HG03378 (cell line): ENCODE data around the gene EPB41L5.
"Not testable (repeated sequence)": the region's sequence is repeated elsewhere in the genome, so short reads cannot be mapped to it uniquely, and the experiment has no call there.

ENCODE experiments used
- ATAC-seq: cut with Tn5 transposase; IDR thresholded peaks from one replicate; pipeline ENCODE4 v1.9.1; 2021; ENCODE audit warnings: mild to moderate bottlenecking, moderate library complexity; ENCODE audit not compliant: unreplicated experiment

Gene EPB41L5

DNA sequence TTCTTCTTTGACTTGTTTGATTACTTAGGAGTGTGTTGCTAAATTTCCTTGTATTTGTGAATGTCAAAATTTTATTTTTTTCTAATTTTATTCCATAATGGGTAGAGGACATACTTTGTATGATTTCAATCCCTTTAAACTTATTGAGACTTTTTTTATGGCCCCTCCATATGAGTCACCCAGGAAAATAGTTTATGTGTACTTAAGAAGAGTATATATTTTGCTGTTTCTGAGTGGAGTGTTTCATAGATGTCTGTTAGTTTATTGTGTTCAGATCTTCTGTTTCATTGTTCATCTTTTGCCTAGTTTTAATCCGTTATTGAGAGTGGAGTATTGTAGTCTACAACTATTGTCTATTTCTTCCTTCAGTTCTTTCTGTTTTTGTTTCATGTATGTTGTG is 81.9 kb downstream of the EPB41L5 start:
- no peak for ATAC-seq

DNA sequence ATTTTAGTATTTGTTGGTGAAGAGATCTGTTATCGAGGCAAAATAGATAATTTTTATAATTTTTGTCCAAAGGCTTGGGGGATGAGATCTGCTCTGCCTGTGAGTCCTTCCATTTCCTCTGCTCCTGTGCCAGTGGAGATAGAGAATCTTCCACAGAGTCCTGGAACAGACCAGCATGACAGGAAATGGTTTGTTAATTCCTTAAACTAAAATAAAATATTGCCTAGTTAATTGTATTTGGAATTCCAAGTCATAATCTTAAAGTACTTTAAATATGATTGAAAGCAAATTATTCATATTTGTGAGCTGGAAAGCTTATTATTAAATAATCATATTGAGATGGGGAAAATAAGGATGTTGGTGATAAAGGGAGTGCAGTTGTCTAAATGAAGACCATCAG is 87.8 kb downstream of the EPB41L5 start:
- no peak for ATAC-seq

DNA sequence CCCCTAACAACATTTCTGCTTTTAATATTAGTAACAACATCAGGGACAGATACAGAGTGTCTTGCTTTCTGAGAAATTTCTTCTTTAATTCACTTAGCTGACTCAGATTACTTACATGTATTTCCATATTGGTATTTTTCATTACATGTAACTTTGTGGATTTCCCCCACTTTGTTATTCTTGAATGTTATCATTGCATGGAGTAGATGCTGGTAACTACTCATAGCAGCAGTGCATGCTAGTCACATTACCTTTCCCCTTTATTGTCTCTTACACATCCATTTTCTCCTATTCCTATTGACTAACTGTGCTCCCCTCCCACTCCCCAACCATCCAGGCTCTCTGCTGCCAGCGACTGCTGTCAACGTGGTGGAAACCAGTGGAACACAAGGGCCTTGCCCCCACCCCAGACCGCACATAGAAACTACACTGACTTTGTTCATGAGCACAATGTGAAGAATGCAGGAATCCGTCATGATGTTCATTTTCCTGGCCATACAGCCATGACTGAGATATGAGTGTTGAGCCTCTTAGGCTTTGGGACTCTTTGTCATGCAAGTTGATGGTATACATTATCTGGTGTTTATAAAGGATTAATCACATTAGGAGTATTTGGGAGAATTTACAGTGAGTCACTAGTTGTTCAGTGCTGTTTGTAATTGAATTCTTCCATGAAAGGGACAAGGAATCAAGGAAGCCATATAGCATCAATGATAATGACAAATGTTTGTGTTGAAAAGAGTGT is 91.0 kb downstream of the EPB41L5 start:
- ATAC-seq: no peak

DNA sequence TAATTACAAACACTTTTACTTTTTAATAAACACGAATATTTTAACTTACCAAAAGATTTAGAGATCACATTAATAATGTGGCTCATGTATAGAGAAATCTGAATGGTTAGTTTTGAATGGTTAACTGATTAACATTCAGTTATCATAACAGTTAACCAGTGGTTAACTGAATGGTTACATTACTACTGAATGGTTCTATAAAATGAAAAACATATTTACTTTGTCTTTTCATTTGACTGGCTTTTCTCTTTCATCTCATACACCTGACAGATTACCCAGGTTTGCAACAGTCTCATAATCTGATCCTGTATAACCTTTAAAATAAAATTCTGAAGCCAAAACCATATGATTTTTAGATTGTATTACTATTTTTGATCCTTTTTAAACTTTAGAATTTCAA is 91.9 kb downstream of the EPB41L5 start:
- ATAC-seq: no peak

DNA sequence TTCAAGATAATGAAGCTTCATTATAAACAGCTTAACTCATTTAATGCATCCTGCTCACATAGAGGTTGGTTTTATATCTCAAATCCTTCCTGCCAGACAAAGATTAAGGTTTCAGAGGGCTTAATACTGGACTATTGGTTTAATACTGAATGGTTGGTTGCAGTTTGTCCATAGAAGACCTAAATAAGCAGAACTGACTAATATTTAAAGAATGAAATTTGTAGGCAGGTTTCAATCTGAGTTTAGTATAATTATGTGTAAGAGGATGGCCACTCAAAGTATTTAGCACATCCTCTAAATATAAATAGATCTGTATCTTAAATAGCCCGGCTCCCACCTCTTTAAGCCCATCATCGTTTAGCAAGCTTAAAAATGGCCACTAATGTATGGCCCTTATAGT is 92.5 kb downstream of the EPB41L5 start:
- peak; percentile 87 for ATAC-seq

DNA sequence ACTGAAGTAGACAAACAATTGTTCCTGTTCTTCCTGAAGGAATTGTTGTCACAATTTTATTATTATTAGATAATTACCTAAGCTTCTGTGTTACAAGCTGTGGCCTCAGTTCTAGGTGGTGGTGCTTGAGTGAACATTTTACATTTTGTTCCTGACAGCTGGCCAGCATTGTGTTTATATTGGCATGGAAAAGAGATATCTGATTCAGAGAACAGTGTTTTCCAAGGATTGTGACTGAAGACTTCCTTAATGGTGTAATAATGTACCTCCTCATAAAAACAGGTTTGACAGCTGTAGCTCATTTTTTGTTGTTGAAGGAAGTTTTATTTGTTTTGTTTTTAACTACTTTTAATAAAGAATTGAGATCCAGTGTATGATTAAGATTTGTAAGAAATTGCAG is 95.2 kb downstream of the EPB41L5 start:
- ATAC-seq: no peak

DNA sequence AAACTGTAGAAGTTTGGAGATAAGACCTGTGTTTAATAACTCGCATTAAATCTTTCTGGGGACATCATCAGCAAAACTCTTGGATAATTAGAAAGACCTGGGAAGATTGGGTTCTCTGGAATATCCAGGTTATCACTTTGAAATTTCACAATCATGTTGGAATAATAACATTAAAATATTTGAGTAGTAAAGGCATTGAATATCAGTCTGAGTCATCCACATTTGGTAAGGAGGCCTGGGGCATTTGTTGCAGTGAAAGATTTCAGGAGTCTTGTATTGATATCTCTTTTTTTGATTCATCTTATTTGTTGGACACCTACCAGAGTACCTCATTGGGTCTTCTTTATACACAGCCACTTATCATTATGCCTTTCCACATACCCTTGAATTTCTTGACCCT is 95.9 kb downstream of the EPB41L5 start:
- ATAC-seq: no peak

DNA sequence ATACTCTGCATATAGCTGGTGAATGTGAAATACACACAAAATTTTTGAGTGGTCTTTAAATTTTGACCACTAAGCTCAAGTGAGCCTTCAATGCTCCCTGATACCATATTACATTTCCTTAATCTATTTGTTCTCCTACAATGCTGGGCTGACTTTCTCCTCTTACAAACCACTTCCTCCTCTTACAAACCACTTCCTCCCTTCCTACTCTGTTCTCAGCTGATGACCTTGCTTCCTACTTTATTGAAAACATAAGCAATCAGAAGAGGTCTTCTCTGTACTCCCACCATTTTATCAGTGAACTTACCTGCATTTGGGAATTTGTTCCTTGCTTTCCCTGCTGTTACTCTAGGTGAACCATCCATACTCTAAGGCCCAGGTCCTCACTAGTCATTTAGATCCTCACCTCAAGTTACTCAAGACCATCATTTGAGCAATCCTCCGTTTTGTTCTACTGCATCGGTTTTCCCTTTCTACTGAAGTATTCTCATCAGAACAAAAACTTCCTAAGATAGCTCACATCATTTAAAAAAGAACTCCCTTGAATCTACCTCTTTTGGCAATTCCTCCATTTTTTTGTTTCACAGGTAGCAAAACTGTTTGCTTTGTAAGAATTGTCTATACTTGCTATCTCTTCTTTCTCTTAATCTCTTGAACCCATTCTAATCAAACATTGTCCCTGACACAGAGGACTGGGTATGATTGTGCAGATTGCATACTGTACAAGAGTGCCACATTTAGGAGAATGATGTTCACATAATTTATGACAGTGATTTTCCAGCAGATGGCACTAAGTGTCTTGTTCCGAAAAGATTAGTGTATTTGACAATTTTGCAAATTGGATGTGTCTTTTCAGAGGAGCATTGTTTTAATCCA is 96.5 kb downstream of the EPB41L5 start:
- ATAC-seq: no peak

DNA sequence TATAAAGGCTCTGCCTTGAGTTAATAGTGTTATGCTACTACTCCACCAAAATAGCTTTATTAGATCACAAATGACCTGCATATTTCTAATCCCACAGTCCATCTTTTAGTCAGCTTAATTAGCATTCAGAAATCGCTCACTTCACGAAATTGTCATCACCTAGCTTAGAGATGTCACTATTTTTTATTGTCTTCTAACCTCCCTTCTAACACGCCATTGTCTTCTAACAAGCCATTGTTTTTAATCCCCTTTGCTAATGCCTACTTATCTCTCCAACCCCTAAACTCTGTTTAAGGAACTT is 97.1 kb downstream of the EPB41L5 start:
- ATAC-seq: no peak

DNA sequence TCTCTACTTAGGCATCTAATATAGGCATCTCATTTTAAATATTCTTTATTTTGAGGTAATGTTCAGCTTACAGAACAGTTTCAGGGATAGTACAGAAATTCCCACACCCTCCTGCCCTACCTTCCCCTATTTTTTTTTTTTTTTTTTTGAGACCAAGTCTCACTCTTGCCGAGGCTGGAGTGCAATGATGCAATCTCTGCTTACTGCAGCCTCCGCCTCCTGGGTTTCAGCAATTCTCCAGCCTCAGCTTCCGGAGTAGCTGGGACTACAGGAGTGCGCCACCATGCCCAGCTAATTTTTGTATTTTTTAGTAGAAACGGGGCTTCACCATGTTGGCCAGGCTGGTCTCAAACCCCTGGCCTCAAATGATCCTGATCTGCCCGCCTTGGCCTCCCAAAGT is 97.6 kb downstream of the EPB41L5 start:
- no peak for ATAC-seq

DNA sequence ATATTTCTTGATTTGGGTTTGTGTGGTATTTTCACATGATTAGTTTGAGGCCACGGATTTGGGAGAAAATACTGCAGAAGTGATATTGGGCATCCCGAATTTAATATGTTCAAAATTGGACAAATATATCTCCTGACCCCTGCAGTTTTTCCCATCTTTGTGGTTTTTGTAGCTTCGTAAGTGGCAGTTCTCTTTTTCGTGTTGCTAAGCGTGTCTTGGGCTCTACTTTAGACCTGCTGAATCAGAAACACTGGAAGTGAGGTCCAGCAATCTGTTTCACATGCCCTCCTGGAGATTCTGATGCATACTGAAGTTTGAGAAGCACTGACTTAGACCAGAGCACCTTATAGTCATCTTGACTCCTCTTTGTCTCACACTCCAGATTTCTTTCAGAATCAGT is 98.3 kb downstream of the EPB41L5 start:
- no peak for ATAC-seq

DNA sequence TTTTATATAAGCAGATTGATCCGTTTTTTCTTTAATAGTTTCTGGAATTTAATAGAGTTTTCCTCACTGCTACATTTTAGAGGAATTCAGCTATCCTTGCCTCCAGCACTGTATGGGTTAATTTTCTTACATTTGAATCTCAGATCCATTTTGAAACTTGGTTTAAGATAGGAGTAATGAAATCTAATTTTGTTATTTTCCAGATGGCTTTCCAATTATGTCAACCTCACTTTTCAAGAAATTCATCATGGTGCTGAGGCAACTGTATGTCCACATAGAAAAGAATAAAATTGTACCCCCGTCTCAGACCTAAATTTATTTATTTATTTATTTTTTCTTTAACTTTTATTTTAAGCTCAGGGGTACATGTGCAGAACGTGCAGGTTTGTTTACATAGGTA is 105.1 kb downstream of the EPB41L5 start:
- ATAC-seq: no peak

DNA sequence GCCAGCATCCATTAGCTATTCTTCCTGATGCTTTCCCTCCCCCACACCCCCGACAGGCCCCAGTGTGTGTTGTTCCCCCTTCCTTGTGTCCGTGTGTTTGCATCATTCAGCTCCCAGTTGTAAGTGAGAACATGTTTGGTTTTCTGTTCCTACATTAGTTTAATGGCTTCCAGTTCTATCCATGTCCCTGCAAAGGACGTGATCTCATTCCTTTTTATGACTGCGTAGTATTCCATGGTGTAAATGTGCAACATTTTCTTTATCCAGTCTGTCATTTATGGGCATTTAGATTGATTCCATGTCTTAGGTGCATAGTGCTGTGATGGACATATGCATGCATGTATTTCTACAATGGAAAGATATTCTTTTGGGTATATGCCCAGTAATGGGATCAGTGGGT is 105.6 kb downstream of the EPB41L5 start:
- ATAC-seq: no peak

DNA sequence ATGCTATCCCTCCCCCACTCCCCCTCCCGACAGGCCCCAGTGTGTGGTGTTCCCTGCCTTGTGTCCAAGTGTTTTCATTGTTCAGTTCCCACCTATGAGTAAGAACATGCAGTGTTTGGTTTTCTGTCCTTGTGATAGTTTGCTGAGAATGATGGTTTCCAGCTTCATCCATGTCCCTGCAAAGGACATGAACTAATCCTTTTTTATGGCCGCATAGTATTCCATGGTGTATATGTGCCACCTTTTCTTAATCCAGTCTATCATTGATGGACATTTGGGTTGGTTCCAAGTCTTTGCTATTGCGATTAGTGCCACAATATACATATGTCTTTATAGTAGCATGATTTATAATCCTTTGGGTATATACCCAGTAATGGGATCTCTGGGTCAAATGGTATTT is 108.5 kb downstream of the EPB41L5 start:
- not testable (repeated sequence) for ATAC-seq

DNA sequence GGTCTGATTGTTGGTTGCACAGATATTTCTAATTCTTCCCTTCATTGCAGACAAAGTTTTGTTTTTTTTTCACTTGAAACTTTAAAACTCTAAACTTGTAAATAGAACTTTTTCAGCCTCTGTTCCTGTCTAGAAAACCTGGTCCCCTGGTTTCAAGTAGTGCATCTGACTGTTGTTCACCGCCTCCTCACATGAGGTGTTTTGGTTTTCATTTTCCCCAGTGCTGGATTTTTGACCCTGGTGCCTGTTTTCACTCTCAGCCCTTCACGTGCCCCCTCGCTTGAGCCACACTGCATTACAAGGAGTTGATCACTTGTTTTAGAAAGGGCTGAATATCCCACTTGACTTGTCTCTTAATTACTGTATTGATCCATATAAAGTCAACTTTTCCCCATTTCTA is 110.2 kb downstream of the EPB41L5 start:
- no peak for ATAC-seq

DNA sequence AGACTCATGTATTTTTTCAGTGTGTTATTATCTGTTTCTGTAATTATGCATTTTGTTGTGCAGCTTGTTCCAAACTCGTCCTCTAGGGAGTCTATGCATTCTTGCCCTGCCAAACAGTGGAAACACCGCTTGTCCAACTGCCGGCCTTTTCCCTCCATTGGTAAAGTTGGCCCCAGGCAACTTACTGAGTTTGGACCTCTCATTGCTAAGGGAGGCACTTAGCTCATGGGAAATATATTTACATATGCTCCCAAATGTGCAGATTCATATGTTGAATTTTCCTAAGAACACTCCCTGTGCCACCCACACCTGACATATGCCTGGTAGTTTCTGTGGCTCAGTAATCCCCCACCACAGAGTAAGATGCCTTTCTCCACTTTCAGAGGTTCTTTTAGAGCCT is 112.3 kb downstream of the EPB41L5 start:
- ATAC-seq: no peak

DNA sequence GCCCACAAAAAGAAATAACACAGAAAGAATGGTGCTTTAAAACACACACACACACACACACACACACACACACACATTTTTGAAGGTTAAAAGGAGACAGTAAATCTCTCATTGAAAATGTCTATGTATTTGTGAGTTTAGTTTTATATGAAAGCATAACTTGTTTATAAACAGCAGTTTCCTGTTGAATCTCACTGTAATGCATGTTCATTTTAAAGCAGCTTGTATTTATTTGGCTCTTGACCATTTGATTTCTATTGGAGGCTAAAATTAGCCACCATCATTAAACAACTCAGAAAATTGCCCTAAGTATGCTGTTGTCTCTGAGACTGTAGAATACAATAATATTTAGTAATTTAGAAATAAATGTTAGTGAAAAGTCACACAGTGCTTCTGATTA is 115.3 kb downstream of the EPB41L5 start:
- ATAC-seq: no peak

DNA sequence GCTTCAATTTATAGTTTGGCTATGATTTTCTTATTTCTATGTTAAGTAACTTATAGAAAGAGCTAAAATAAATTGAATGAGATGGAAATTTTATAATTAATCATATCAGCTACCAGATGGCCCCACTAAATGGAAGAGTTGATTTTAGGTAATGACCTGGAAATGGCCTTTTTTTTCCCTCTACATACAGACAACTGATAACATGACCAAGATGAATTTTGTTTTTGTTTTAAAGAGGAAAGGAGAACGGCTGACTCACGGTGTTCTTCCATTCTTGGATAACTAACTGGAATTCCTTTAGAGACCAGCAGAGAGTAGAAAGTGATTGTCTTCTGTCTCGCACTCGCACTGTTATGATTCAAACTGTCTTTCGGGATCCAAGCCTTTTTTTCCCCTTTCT is 119.3 kb downstream of the EPB41L5 start:
- ATAC-seq: no peak

DNA sequence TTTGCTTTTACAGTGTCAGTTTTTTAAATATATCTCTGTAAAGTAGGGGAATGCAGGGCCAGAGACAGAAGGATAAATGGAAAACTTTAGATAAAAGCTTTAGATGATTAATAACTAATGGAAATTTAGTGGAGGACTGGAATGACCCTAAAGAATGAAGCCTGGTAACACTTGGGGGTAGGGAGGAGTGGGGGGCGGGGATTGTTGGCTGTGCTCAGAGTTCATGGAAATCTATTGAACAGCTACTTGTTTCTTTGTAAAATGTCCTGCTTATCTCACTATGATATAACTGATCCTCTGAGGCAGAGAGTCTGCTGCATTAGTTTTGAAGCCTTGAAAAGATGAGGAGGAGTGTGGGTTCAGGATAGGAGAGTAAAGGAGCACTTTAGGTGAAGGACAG is 119.8 kb downstream of the EPB41L5 start:
- ATAC-seq: no peak

DNA sequence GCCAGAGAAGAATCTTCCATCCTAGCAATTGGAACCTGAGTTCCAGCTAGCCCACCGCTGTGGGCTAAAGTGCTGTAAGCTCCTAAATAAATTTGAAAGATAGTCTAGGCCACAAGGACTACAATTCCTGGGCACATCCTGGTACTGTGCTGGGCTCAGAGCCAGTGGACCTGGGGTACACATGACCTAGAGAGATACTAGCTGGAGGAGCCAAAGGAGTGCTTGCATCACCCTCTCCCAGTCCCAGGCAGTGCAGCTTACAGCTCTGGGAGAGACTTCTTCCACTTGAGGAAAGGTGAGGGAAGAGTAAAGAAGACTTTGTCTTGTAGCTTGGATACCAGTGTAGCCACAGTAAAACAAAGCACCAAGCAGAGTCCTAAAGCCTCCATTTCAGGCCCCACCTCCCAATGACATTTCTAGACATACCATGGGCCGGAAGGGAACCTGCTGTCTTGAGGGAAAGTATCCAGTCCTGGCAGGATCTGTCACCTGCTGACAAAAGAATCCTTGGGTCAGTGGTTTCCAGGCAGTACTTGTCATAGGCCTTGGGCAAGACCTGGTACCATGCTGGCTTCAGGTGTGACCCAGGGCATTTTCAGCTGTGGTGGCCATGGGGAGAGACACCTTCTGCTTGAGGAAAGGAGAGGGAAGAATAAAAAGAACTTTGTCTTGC is 120.8 kb downstream of the EPB41L5 start:
- ATAC-seq: no peak

DNA sequence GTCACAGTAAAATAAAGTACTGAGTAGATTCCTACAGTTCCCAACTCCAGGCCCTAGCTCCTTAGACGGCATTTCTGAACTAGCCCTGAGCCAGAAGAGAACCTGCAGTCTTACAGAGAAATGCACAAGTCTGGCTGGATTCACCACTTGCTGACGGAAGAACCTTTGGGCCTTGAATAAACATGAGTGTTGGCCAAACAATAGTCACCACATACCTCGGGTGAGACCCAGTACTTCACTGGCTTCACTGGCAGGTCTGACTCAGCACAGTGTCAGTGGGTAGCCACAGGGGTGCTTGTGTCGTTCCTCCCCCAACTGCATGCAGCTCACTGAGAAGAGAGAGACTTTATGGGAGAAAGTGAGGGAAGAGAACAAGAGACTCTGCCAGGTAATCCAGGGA is 121.4 kb downstream of the EPB41L5 start:
- no peak for ATAC-seq

DNA sequence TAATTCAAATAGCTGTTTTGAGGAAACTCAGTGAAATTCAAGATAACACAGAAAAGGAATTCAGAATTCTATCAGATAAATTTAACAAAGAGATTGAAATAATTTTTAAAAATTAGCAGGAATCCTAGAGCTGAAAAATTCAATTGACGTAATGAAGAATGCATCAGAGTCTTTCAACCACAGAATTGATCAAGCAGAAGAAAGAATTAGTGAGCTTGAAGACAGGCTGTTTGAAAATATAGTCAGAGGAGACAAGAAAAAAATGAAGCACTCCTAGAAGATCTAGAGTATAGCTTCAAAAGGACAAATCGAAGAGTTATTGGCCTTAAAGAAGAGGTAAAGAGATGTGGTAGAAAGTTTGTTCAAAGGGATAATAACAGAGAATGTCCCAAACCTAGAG is 122.1 kb downstream of the EPB41L5 start:
- ATAC-seq: not testable (repeated sequence)
